Common myeloid progenitor, CD34-positive (primary cell): ENCODE data around the gene OSBPL7.

Source experiments
- CTCF ChIA-PET: fragments of 350-600 bp; sonication (Branson Sonifier 250); formaldehyde crosslinking; loops from one replicate; lab custom pipeline; 2021; ENCODE audit warnings: antibody characterized with exemption; lab: Charles Lee
- POLR2A ChIA-PET: fragments of 350-600 bp; sonication (Branson Sonifier 250); formaldehyde crosslinking; loops from one replicate; lab custom pipeline; 2021; ENCODE audit warnings: antibody characterized with exemption; lab: Charles Lee
- DNase-seq, 3 donors: peaks; one replicate each; pipeline versions ENCODE4 v3.0.0 to v3.0.0-alpha.2; 2013
- H3K27ac ChIP-seq, 2 experiments: 1 replicate in 1 of 2; 2 replicates in 1 of 2; pipeline ENCODE4 v1.7.0; 2013; ENCODE audit warnings: inconsistent platforms in 2 of 2, low read length in 2 of 2, mild to moderate bottlenecking in 2 of 2, low read depth in 1 of 2, moderate library complexity in 1 of 2; ENCODE audit not compliant: severe bottlenecking in 2 of 2, insufficient read depth in 1 of 2, poor library complexity in 1 of 2
- H3K27me3 ChIP-seq, 5 experiments: replicated peaks in 2 of 5; 1 replicate in 3 of 5; 2 replicates in 2 of 5; pipeline versions ENCODE4 v1.6.1 to v1.7.0; 2013; ENCODE audit warnings: low read length in 4 of 5, mild to moderate bottlenecking in 2 of 5, moderate library complexity in 2 of 5, inconsistent platforms in 1 of 5; ENCODE audit not compliant: insufficient read depth in 5 of 5, control insufficient read depth in 4 of 5
- H3K36me3 ChIP-seq, 4 experiments: 1 replicate in 2 of 4; 2 replicates in 2 of 4; pipeline versions ENCODE4 v1.6.1 to v1.7.0; 2013; ENCODE audit warnings: low read length in 3 of 4, control low read depth in 1 of 4, mild to moderate bottlenecking in 1 of 4; ENCODE audit not compliant: control insufficient read depth in 4 of 4, insufficient read depth in 4 of 4
- H3K4me1 ChIP-seq, 4 experiments: 1 replicate in 3 of 4; 2 replicates in 1 of 4; pipeline versions ENCODE4 v1.6.1 to v1.7.1; 2013; ENCODE audit warnings: low read length in 3 of 4, mild to moderate bottlenecking in 3 of 4, control low read depth in 1 of 4, inconsistent platforms in 1 of 4, moderate library complexity in 1 of 4; ENCODE audit not compliant: control insufficient read depth in 4 of 4, insufficient read depth in 4 of 4; ENCODE audit errors: control extremely low read depth in 1 of 4
- H3K4me3 ChIP-seq, 7 experiments: 1 replicate in 4 of 7; 2 replicates in 3 of 7; pipeline versions ENCODE4 v1.5.1 to v1.7.0; 2013; ENCODE audit warnings: mild to moderate bottlenecking in 7 of 7, low read length in 6 of 7, moderate library complexity in 6 of 7, inconsistent platforms in 2 of 7, low read depth in 2 of 7, control low read depth in 1 of 7; ENCODE audit not compliant: insufficient read depth in 4 of 7, control insufficient read depth in 1 of 7; ENCODE audit errors: extremely low read depth in 1 of 7
- H3K9me3 ChIP-seq, 5 experiments: 1 replicate in 4 of 5; 2 replicates in 1 of 5; pipeline versions ENCODE4 v1.6.1 to v1.7.1; 2013; ENCODE audit warnings: low read length in 4 of 5, mild to moderate bottlenecking in 2 of 5, inconsistent platforms in 1 of 5, low read depth in 1 of 5, moderate library complexity in 1 of 5; ENCODE audit not compliant: control insufficient read depth in 4 of 5, insufficient read depth in 2 of 5; ENCODE audit errors: control extremely low read depth in 1 of 5
- WGBS: methylation state at CpG from one replicate; pipeline ENCODE4 v1.1.5; 2013; ENCODE audit not compliant: insufficient coverage; 5-methylcytosine and 5-hydroxymethylcytosine counted together

The OSBPL7 gene

GRCh38 chr17:47837401-47838039, 15.9 kb upstream of the OSBPL7 start:
- Histone ChIP-seq H3K27me3 (no peaks in the 10 kb centered on the region), H3K27ac (no peak overlapping the region), H3K36me3 (peaks cover 0 to 38% (median 25%) of the 10 kb centered on the region in 4 experiments), H3K4me1 (peaks cover 5 to 43% (median 35%) of the 10 kb centered on the region in 4 experiments), H3K4me3 (no peak overlapping the region), H3K9me3 (no peaks in the 10 kb centered on the region)
- no peak for DNase-seq
- WGBS: 95% methylated on average over 8 of the region's 13 CpGs
- ChIA-PET CTCF (interaction anchor here (0.7 to 22.9 kb wide), 8 partner anchors 11 to 133 kb away, joined by 3 to 575 read pairs (median 3); partner anchors contain the start of genes CDK5RAP3, SP2 and SP6), POLR2A (interaction anchor here (0.8 kb wide), 1 partner anchor 45 kb away, joined by 3 read pairs; no protein-coding TSS in a partner anchor)

- H3K4me1 ChIP-seq: peaks cover 11 to 49% (median 43%) of the 10 kb centered on the region in 4 experiments
- H3K4me3 ChIP-seq: no peak overlapping the region
- H3K36me3 ChIP-seq: peaks cover 0 to 38% (median 25%) of the 10 kb centered on the region in 4 experiments
- 95% methylated on average over 3 of the region's 6 CpGs for WGBS
- no peak for DNase-seq
- POLR2A ChIA-PET: interaction anchor here (0.9 kb wide), 1 partner anchor 57 kb away, joined by 4 read pairs; no protein-coding TSS in a partner anchor
- no peaks in the 10 kb centered on the region for H3K27me3 ChIP-seq
- H3K27ac ChIP-seq: no peak overlapping the region
- no peaks in the 10 kb centered on the region for H3K9me3 ChIP-seq
- CTCF ChIA-PET: interaction anchor here (1.1 to 22.9 kb wide), 4 partner anchors 10 to 52 kb away, joined by 3 to 575 read pairs (median 8); partner anchors contain the start of gene SP2
These were observed 15.0 kb upstream of the OSBPL7 start for GRCh38 chr17:47836601-47837000.

GRCh38 chr17:47834756-47835155, 13.2 kb upstream of the OSBPL7 start:
- CTCF ChIA-PET: interaction anchor here (4.1 to 22.9 kb wide), 2 partner anchors 14 to 54 kb away, joined by 13 to 575 read pairs; partner anchors contain the start of gene SP2
- no peak for DNase-seq

GRCh38 chr17:47831934-47832327, 10.3 kb upstream of the OSBPL7 start:
- Histone ChIP-seq H3K9me3 (no peaks in the 10 kb centered on the region), H3K27ac (peak overlapping the region in 1 of 2 experiments; percentile 83), H3K27me3 (no peaks in the 10 kb centered on the region), H3K4me1 (peaks cover 11 to 49% (median 41%) of the 10 kb centered on the region in 4 experiments), H3K36me3 (peaks cover 11 to 29% (median 19%) of the 10 kb centered on the region in 4 experiments), H3K4me3 (peak overlapping the region; percentile 91 to 99 (median 95))
- DNase-seq: peak in 2 of 3 donors; percentile 55 to 62
- ChIA-PET CTCF (interaction anchor here (0.7 to 2.8 kb wide), 8 partner anchors 9 to 138 kb away, joined by 3 to 15 read pairs (median 4); partner anchors contain the start of genes OSBPL7 and SCRN2), POLR2A (interaction anchor here (1.0 to 1.8 kb wide), 2 partner anchors 9 to 64 kb away, joined by 4 read pairs; partner anchors contain the start of genes SCRN2 and SP2)
- WGBS: 13% methylated on average over 4 of the region's 7 CpGs

More at GRCh38 chr17:47834756-47835155, 13.2 kb upstream of the OSBPL7 start:
- peaks cover 0 to 38% (median 25%) of the 10 kb centered on the region in 4 experiments for H3K36me3 ChIP-seq
- no peak overlapping the region for H3K4me3 ChIP-seq
- 27% methylated on average over 2 of the region's 5 CpGs for WGBS
- H3K9me3 ChIP-seq: no peaks in the 10 kb centered on the region
- H3K4me1 ChIP-seq: peaks cover 11 to 48% (median 42%) of the 10 kb centered on the region in 4 experiments
- POLR2A ChIA-PET: no interaction called here
- no peak overlapping the region for H3K27ac ChIP-seq
- H3K27me3 ChIP-seq: no peaks in the 10 kb centered on the region

GRCh38 chr17:47831003-47831933, 9.7 kb upstream of the OSBPL7 start, which contains the start of the genes LRRC46 and MRPL10:
Gene LRRC46, plus strand, starts transcription at chr17:47831670. Its CDS starts 320 bp downstream, at chr17:47831990.
Gene MRPL10, minus strand, starts transcription at chr17:47831541. Its CDS starts 30 bp downstream, at chr17:47831511.
- peak within 1 kb of the TSS; percentile 91 to 99 (median 95) for H3K4me3 ChIP-seq
- H3K27ac ChIP-seq: peak within 1 kb of the TSS; percentile 44 to 83
- H3K27me3 ChIP-seq: no peaks in the 10 kb centered on the region
- peaks cover 11 to 49% (median 41%) of the 10 kb centered on the region in 4 experiments for H3K4me1 ChIP-seq
- H3K9me3 ChIP-seq: no peaks in the 10 kb centered on the region
- ChIA-PET CTCF (interaction anchor here (0.7 to 2.8 kb wide), 9 partner anchors 9 to 185 kb away, joined by 3 to 15 read pairs (median 4); partner anchors contain the start of genes OSBPL7 and SCRN2), POLR2A (interaction anchor here (1.0 to 1.8 kb wide), 2 partner anchors 10 to 64 kb away, joined by 4 read pairs; partner anchors contain the start of genes SCRN2 and SP2)
- DNase-seq: peak; percentile 81 to 92 (median 91)
- H3K36me3 ChIP-seq: peaks cover 15 to 29% (median 23%) of the 10 kb centered on the region in 4 experiments
- WGBS: 0% methylated on average over 41 of the region's 42 CpGs

GRCh38 chr17:47830396-47831002, 8.9 kb upstream of the OSBPL7 start:
- 82% methylated on average over 14 of the region's 18 CpGs for WGBS
- Histone ChIP-seq H3K27me3 (no peaks in the 10 kb centered on the region), H3K36me3 (peaks cover 17 to 26% (median 23%) of the 10 kb centered on the region in 4 experiments), H3K4me3 (peak overlapping the region; percentile 91 to 99 (median 95)), H3K4me1 (peaks cover 11 to 45% (median 39%) of the 10 kb centered on the region in 4 experiments), H3K27ac (peak overlapping the region; percentile 44 to 83), H3K9me3 (no peaks in the 10 kb centered on the region)
- ChIA-PET POLR2A (interaction anchor here (1.8 kb wide), 1 partner anchor 65 kb away, joined by 4 read pairs; the partner anchor contains the start of gene SP2), CTCF (interaction anchor here (0.9 to 2.8 kb wide), 5 partner anchors 8 to 186 kb away, joined by 4 to 15 read pairs (median 4); partner anchors contain the start of genes OSBPL7 and SCRN2)
- DNase-seq: no peak
